ENCODE results near the gene MYH1. TPM values are rescaled to one million over a fixed set of nuclear protein-coding genes. Genes with fewer than 3 reads are reported as not detected.
"Not testable (repeated sequence)": the region's sequence is repeated elsewhere in the genome, so short reads cannot be mapped to it uniquely, and the experiment has no call there.

MYH1 gene
- total RNA-seq, 3 donors from 2014 or later, result 1.9 TPM; not detected in 2

- no peaks in the 10 kb centered on the region for H3K36me3 ChIP-seq
- no peak overlapping the region for H3K4me3 ChIP-seq
- H3K27me3 ChIP-seq, result no peaks in the 10 kb centered on the region
- no peaks in the 10 kb centered on the region for H3K4me1 ChIP-seq
- no peak overlapping the region for H3K27ac ChIP-seq
- DNase-seq (ENCODE audit: low spot score in 2 of 2), result no peak
- H3K9me3 ChIP-seq, result no peaks in the 10 kb centered on the region
- TF ChIP-seq CTCF (IDR thresholded peaks at IDR 0.05) (no peak), POLR2AphosphoS5 (IDR thresholded peaks at IDR 0.05) (no peak), POLR2A (IDR thresholded peaks at IDR 0.05) (no peak)
- intact Hi-C loops (cut with DNase I; ENCODE audit: low total_unique reads), result no loop called here
These were observed 31.7 kb upstream of the MYH1 start for GRCh38 chr17:10550014-10550413.

GRCh38 chr17:10549096-10549842, 30.9 kb upstream of the MYH1 start, which contains the start of gene MYH2:
TSS of gene MYH2 (minus strand) at chr17:10549658. CDS start at chr17:10547920, 1,738 bp downstream.
- no peak for TF ChIP-seq POLR2AphosphoS5 (IDR thresholded peaks at IDR 0.05)
- no peaks in the 10 kb centered on the region for H3K36me3 ChIP-seq
- H3K27me3 ChIP-seq, result no peaks in the 10 kb centered on the region
- DNase-seq (ENCODE audit: low spot score in 2 of 2), result no peak
- no peak within 1 kb of the TSS for H3K27ac ChIP-seq
- intact Hi-C loops (cut with DNase I; ENCODE audit: low total_unique reads), result no loop called here
- no peaks in the 10 kb centered on the region for H3K4me1 ChIP-seq
- H3K9me3 ChIP-seq, result no peaks in the 10 kb centered on the region
- H3K4me3 ChIP-seq, result no peak within 1 kb of the TSS

DNA sequence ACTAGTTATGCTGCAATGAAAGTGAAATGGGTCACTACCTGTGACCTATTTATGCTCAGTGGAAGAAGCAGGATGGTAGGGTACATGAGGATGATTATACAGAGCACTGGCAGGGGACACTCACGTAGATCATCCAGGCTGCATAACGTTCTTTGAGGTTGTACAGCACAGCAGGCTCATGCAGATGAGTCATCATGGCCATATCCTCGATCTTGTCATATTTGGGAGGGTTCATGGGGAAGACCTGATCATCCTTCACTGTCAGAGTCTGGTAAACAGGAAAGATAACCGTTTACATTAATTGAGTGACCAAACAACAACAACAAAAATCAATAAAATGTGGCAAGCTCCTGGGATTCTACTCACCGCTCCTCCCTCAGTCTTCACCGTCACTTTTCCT, 29.0 kb upstream of the MYH1 start:
- intact Hi-C loops (cut with DNase I; ENCODE audit: low total_unique reads), result no loop called here
- no peaks in the 10 kb centered on the region for H3K4me1 ChIP-seq
- H3K9me3 ChIP-seq, result no peaks in the 10 kb centered on the region
- H3K27me3 ChIP-seq, result no peaks in the 10 kb centered on the region
- no peaks in the 10 kb centered on the region for H3K36me3 ChIP-seq
- TF ChIP-seq POLR2AphosphoS5 (IDR thresholded peaks at IDR 0.05) (no peak), POLR2A (IDR thresholded peaks at IDR 0.05) (no peak), CTCF (IDR thresholded peaks at IDR 0.05) (no peak)
- DNase-seq (ENCODE audit: low spot score in 2 of 2), result no peak
- no peak overlapping the region for H3K27ac ChIP-seq
- no peak overlapping the region for H3K4me3 ChIP-seq

- H3K4me3 ChIP-seq, result not testable (repeated sequence)
These were observed 25.1 kb upstream of the MYH1 start for GRCh38 chr17:10543486-10543885.

GRCh38 chr17:10541179-10541578, 22.8 kb upstream of the MYH1 start:
- H3K4me3 ChIP-seq; H3K27me3 ChIP-seq; H3K4me1 ChIP-seq; H3K27ac ChIP-seq; intact Hi-C loops (cut with DNase I; ENCODE audit: low total_unique reads); H3K36me3 ChIP-seq; DNase-seq (ENCODE audit: low spot score in 2 of 2): not testable (repeated sequence)
- peaks cover 17 to 21% of the 10 kb centered on the region in 2 donors for H3K9me3 ChIP-seq

More at GRCh38 chr17:10543486-10543885, 25.1 kb upstream of the MYH1 start:
- H3K36me3 ChIP-seq; H3K4me1 ChIP-seq; intact Hi-C loops (cut with DNase I; ENCODE audit: low total_unique reads); DNase-seq (ENCODE audit: low spot score in 2 of 2); H3K27me3 ChIP-seq; H3K27ac ChIP-seq: not testable (repeated sequence)
- peaks cover 17 to 21% of the 10 kb centered on the region in 2 donors for H3K9me3 ChIP-seq

GRCh38 chr17:10532026-10532425, 13.7 kb upstream of the MYH1 start:
- no peak overlapping the region for H3K27ac ChIP-seq
- H3K4me1 ChIP-seq, result no peaks in the 10 kb centered on the region
- no peaks in the 10 kb centered on the region for H3K27me3 ChIP-seq
- intact Hi-C loops (cut with DNase I; ENCODE audit: low total_unique reads), result no loop called here
- TF ChIP-seq POLR2AphosphoS5 (IDR thresholded peaks at IDR 0.05), result no peak
- no peak for TF ChIP-seq CTCF (IDR thresholded peaks at IDR 0.05)
- TF ChIP-seq POLR2A (IDR thresholded peaks at IDR 0.05), result no peak
- no peak for DNase-seq (ENCODE audit: low spot score in 2 of 2)
- H3K36me3 ChIP-seq, result no peaks in the 10 kb centered on the region
- no peak overlapping the region for H3K4me3 ChIP-seq
- H3K9me3 ChIP-seq, result no peaks in the 10 kb centered on the region
